Fibroblast of mammary gland (primary cell): ENCODE measurements around the gene LTBP1.

Source experiments
- DNase-seq: peaks from one replicate; pipeline ENCODE4 v3.0.0-alpha.2; 2010; ENCODE audit warnings: low read depth
- H3K4me3 ChIP-seq: 2 replicates; pipeline ENCODE4 v1.5.1; 2011; ENCODE audit warnings: low read depth, mild to moderate bottlenecking, low read length, moderate library complexity; ENCODE audit not compliant: control insufficient read depth
- CTCF ChIP-seq: conservative IDR thresholded peaks from 2 replicates; pipeline ENCODE4 v1.5.1; 2011; ENCODE audit warnings: low read depth, low read length, inconsistent platforms; ENCODE audit not compliant: control insufficient read depth, insufficient read depth

Gene LTBP1

GRCh38 chr2:33275689-33276444, 329.1 kb downstream of the LTBP1 start:
- H3K4me3 ChIP-seq, result no peak overlapping the region
- no peak for TF ChIP-seq CTCF
- DNase-seq, result peak; percentile 97

GRCh38 chr2:33277002-33277426, 330.3 kb downstream of the LTBP1 start:
- no peak overlapping the region for H3K4me3 ChIP-seq
- TF ChIP-seq CTCF, result no peak
- no peak for DNase-seq

GRCh38 chr2:33278245-33278943, 331.6 kb downstream of the LTBP1 start:
- H3K4me3 ChIP-seq, result no peak overlapping the region
- TF ChIP-seq CTCF, result no peak
- peak; percentile 28 for DNase-seq

GRCh38 chr2:33284287-33284686, 337.5 kb downstream of the LTBP1 start:
- H3K4me3 ChIP-seq, result no peak overlapping the region
- no peak for DNase-seq
- TF ChIP-seq CTCF, result no peak

- no peak overlapping the region for H3K4me3 ChIP-seq
- peak; percentile 22 for DNase-seq
- TF ChIP-seq CTCF, result no peak
These were observed 340.8 kb downstream of the LTBP1 start for GRCh38 chr2:33287507-33288005.

GRCh38 chr2:33288011-33288410, 341.3 kb downstream of the LTBP1 start:
- no peak for DNase-seq
- TF ChIP-seq CTCF, result no peak
- H3K4me3 ChIP-seq, result no peak overlapping the region

- DNase-seq, result no peak
- H3K4me3 ChIP-seq, result no peak overlapping the region
- no peak for TF ChIP-seq CTCF
These were observed 343.2 kb downstream of the LTBP1 start for GRCh38 chr2:33289961-33290360.
